ENCODE data around the gene FRAS1. TPM values are rescaled to one million over a fixed set of nuclear protein-coding genes. Genes with fewer than 3 reads are reported as not detected.
"Not testable (repeated sequence)": the region's sequence is repeated elsewhere in the genome, so short reads cannot be mapped to it uniquely, and the experiment has no call there.

Gene FRAS1
- total RNA-seq, 2 experiments from 2014 or later = 0.05 to 0.22 TPM

DNA sequence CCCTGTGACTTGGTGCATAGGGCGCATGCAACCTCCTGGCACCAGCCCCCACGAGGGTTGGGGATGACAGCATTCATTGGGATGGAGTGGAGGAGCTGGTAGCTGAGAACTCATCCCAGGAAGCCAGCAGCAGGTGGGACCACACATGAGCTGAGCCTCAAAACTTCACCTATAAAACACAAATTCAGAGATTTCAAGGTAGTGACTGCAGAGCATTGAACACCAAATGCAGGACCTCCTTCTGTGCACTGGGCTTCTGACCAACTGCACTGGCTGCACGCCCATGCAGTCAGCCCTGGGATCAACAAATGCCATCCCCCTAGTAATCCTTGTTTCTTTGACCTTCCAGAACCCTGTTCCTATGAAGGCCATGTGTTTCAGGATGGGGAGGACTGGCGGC lies 197.8 kb downstream of the FRAS1 start:
- Mint-ChIP-seq H3K36me3 (ENCODE audit: low read depth) (no peaks in the 10 kb centered on the region), H3K9me3 (peaks cover 10% of the 10 kb centered on the region), H3K27me3 (no peaks in the 10 kb centered on the region), H3K27ac (no peak overlapping the region), H3K4me1 (ENCODE audit: low read depth) (no peaks in the 10 kb centered on the region), H3K4me3 (no peak overlapping the region)
- ATAC-seq (no peak), DNase-seq (no peak)
- TF ChIP-seq, protein P1, sequence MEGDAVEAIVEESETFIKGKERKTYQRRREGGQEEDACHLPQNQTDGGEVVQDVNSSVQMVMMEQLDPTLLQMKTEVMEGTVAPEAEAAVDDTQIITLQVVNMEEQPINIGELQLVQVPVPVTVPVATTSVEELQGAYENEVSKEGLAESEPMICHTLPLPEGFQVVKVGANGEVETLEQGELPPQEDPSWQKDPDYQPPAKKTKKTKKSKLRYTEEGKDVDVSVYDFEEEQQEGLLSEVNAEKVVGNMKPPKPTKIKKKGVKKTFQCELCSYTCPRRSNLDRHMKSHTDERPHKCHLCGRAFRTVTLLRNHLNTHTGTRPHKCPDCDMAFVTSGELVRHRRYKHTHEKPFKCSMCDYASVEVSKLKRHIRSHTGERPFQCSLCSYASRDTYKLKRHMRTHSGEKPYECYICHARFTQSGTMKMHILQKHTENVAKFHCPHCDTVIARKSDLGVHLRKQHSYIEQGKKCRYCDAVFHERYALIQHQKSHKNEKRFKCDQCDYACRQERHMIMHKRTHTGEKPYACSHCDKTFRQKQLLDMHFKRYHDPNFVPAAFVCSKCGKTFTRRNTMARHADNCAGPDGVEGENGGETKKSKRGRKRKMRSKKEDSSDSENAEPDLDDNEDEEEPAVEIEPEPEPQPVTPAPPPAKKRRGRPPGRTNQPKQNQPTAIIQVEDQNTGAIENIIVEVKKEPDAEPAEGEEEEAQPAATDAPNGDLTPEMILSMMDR (IDR thresholded peaks at IDR 0.05) = no peak
- ChIA-PET POLR2A (no interaction called here), CTCF (no interaction called here)
- intact Hi-C loops (cut with micrococcal nuclease) = no loop called here

GRCh38 chr4:78265006-78265405 lies 207.9 kb downstream of the FRAS1 start:
- ATAC-seq (no peak), DNase-seq (no peak)
- Mint-ChIP-seq H3K36me3 (ENCODE audit: low read depth) (no peaks in the 10 kb centered on the region), H3K4me3 (no peak overlapping the region), H3K27me3 (peaks cover 6% of the 10 kb centered on the region), H3K27ac (no peak overlapping the region), H3K9me3 (peaks cover 1% of the 10 kb centered on the region), H3K4me1 (ENCODE audit: low read depth) (no peaks in the 10 kb centered on the region)
- CTCF ChIA-PET = no interaction called here
- intact Hi-C loops (cut with micrococcal nuclease) = no loop called here
- TF ChIP-seq, protein P1 (IDR thresholded peaks at IDR 0.05) = no peak
- POLR2A ChIA-PET = interaction anchor here (0.6 kb wide), 1 partner anchor 27 kb away, joined by 4 read pairs; no protein-coding TSS in a partner anchor

DNA sequence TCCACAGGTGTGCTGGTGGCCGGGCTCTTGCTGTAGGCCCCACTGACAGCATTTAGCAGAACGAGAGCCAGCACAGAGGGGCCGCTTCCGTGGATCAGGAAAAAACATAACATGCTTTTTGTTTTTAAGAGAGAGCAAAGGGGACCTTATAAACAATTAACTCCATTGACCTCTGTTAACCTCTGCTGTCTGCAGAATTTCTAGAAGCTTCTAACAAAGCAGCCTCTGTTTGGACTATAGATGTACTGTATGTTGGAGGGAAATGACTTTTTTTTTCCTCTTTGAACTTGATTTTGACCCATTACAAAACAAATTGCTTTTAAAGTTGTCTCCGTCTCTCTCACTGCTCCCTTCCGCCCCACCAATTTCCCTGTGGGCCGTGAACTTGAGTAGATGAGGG lies 210.7 kb downstream of the FRAS1 start:
- H3K9me3 Mint-ChIP-seq = no peaks in the 10 kb centered on the region
- ATAC-seq = no peak
- H3K36me3 Mint-ChIP-seq (ENCODE audit: low read depth) = no peaks in the 10 kb centered on the region
- H3K4me1 Mint-ChIP-seq (ENCODE audit: low read depth) = no peaks in the 10 kb centered on the region
- TF ChIP-seq, protein P1 (IDR thresholded peaks at IDR 0.05) = no peak
- H3K27ac Mint-ChIP-seq = no peak overlapping the region
- ChIA-PET POLR2A (no interaction called here), CTCF (interaction anchor here (0.5 kb wide), 1 partner anchor 77 kb away, joined by 3 read pairs; no protein-coding TSS in a partner anchor)
- intact Hi-C loops (cut with micrococcal nuclease) = no loop called here
- H3K4me3 Mint-ChIP-seq = no peak overlapping the region
- peaks cover 2% of the 10 kb centered on the region for H3K27me3 Mint-ChIP-seq
- DNase-seq = no peak

DNA sequence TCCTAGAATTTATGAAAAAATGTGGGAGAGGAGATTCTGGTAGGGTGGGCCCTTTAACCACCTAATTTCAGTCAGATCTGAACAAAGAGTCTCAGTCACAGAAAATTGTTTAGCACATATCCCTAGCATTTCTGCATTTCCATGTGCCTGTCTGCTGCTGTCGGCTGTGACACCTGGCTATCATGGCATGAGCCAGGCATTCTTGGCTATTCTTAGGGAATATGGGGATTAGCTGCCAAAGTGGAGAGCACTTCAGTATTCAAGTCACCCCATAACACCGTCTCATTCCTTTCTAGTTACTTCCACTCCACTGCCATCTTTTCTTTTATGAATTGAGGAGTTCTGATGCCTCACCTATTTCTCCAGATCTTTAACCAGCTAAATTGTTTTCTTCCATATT lies 211.5 kb downstream of the FRAS1 start:
- Mint-ChIP-seq H3K4me3 (no peak overlapping the region), H3K27me3 (no peaks in the 10 kb centered on the region), H3K4me1 (ENCODE audit: low read depth) (no peaks in the 10 kb centered on the region), H3K27ac (no peak overlapping the region), H3K9me3 (no peaks in the 10 kb centered on the region), H3K36me3 (ENCODE audit: low read depth) (no peaks in the 10 kb centered on the region)
- TF ChIP-seq, protein P1 (IDR thresholded peaks at IDR 0.05) = no peak
- POLR2A ChIA-PET = no interaction called here
- CTCF ChIA-PET = no interaction called here
- ATAC-seq (no peak), DNase-seq (no peak)
- intact Hi-C loops (cut with micrococcal nuclease) = no loop called here

DNA sequence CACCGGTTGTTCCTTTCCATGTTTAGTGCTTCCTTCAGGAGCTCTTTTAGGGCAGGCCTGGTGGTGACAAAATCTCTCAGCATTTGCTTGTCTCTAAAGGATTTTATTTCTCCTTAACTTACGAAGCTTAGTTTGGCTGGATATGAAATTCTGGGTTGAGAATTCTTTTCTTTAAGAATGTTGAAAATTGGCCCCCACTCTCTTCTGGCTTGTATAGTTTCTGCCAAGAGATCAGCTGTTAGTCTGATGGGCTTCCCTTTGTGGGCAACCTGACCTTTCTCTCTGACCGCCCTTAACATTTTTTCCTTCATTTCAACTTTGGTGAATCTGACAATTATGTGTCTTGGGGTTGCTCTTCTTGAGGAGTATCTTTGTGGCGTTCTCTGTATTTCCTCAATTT lies 218.3 kb downstream of the FRAS1 start:
- H3K27ac Mint-ChIP-seq; H3K4me3 Mint-ChIP-seq; ATAC-seq; DNase-seq; POLR2A ChIA-PET; H3K27me3 Mint-ChIP-seq; H3K9me3 Mint-ChIP-seq; intact Hi-C loops (cut with micrococcal nuclease); H3K36me3 Mint-ChIP-seq (ENCODE audit: low read depth); H3K4me1 Mint-ChIP-seq (ENCODE audit: low read depth); CTCF ChIA-PET: not testable (repeated sequence)

DNA sequence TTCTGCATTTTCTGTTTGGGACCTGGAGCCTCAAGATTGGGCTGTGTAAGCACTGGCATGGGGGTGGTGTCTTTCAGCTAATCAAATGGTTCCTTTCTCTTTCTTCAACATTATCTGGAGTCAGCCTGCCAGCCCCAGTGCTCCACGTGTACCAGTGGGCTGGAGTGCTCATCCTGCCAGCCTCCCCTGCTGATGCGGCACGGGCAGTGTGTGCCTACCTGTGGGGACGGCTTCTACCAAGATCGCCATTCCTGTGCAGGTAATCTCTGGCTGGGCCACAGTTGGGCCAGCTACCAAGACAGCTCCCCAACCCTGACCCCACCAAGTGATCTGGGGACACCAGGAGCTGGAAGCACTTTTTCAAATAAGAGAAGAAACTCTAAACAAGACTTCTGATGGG lies 229.2 kb downstream of the FRAS1 start:
- Mint-ChIP-seq H3K27ac (no peak overlapping the region), H3K27me3 (no peaks in the 10 kb centered on the region), H3K9me3 (no peaks in the 10 kb centered on the region), H3K4me3 (no peak overlapping the region), H3K36me3 (ENCODE audit: low read depth) (no peaks in the 10 kb centered on the region), H3K4me1 (ENCODE audit: low read depth) (no peaks in the 10 kb centered on the region)
- CTCF ChIA-PET = no interaction called here
- intact Hi-C loops (cut with micrococcal nuclease) = no loop called here
- ATAC-seq = no peak
- TF ChIP-seq, protein P1 (IDR thresholded peaks at IDR 0.05) = no peak
- DNase-seq = no peak
- POLR2A ChIA-PET = no interaction called here

Measured in activated CD8-positive, alpha-beta T cell treated with anti-CD3 and anti-CD28 coated beads for 36 hours (primary cell).